BJ (cell line): ENCODE data around the gene TMEM140. TPM values are rescaled to one million over a fixed set of nuclear protein-coding genes. Genes with fewer than 3 reads are reported as not detected.

Experiments used
- CTCF ChIA-PET: fragments of 350-600 bp; formaldehyde crosslinking; extraction: SDS; loops from one replicate; lab custom pipeline; 2021; ENCODE audit warnings: antibody characterized with exemption, inconsistent platforms; lab: Yijun Ruan, JAX
- POLR2A ChIA-PET: fragments of 300-600 bp; sonication (Branson Sonifier 250); formaldehyde crosslinking; extraction: SDS; loops from one replicate; lab custom pipeline; 2021; ENCODE audit warnings: antibody characterized with exemption; lab: Charles Lee
- DNase-seq: peaks from one replicate; pipeline ENCODE4 v3.0.0-alpha.2; 2011; ENCODE audit warnings: low read depth
- H3K27me3 ChIP-seq: 2 replicates; pipeline ENCODE4 v1.6.0; 2011; ENCODE audit warnings: low read length; ENCODE audit not compliant: control insufficient read depth, insufficient read depth
- H3K36me3 ChIP-seq: 2 replicates; pipeline ENCODE4 v1.5.1; 2011; ENCODE audit warnings: low read length; ENCODE audit not compliant: control insufficient read depth, insufficient read depth
- H3K4me3 ChIP-seq: 2 replicates; pipeline ENCODE4 v1.5.1; 2011; ENCODE audit warnings: low read depth, mild to moderate bottlenecking, control low read depth, low read length
- polyA plus RNA-seq: library from polyadenylated mRNA; depleted of rRNA; stranded (reverse); fragments of >200 nt; gene quantifications from 2 replicates; pipeline ENCODE4 v1.2.3, GENCODE V29; 2011
- TF ChIP-seq, protein P1 (sequence below): IDR thresholded peaks from 2 replicates; pipeline ENCODE4 v1.5.1; 2011; ENCODE audit warnings: low read depth, mild to moderate bottlenecking, control low read depth, inconsistent platforms, low read length, moderate library complexity; ENCODE audit not compliant: insufficient read depth

TMEM140 gene
- polyA plus RNA-seq, 1 experiment: 5.5 TPM

GRCh38 chr7:135128931-135129330 is 18.9 kb upstream of the TMEM140 start:
- H3K36me3 ChIP-seq: no peaks in the 10 kb centered on the region
- POLR2A ChIA-PET: no interaction called here
- DNase-seq: no peak
- no peaks in the 10 kb centered on the region for H3K27me3 ChIP-seq
- TF ChIP-seq, protein P1, sequence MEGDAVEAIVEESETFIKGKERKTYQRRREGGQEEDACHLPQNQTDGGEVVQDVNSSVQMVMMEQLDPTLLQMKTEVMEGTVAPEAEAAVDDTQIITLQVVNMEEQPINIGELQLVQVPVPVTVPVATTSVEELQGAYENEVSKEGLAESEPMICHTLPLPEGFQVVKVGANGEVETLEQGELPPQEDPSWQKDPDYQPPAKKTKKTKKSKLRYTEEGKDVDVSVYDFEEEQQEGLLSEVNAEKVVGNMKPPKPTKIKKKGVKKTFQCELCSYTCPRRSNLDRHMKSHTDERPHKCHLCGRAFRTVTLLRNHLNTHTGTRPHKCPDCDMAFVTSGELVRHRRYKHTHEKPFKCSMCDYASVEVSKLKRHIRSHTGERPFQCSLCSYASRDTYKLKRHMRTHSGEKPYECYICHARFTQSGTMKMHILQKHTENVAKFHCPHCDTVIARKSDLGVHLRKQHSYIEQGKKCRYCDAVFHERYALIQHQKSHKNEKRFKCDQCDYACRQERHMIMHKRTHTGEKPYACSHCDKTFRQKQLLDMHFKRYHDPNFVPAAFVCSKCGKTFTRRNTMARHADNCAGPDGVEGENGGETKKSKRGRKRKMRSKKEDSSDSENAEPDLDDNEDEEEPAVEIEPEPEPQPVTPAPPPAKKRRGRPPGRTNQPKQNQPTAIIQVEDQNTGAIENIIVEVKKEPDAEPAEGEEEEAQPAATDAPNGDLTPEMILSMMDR: no peak
- CTCF ChIA-PET: interaction anchor here (1.0 kb wide), 1 partner anchor 40 kb away, joined by 3 read pairs; no protein-coding TSS in a partner anchor
- H3K4me3 ChIP-seq: no peak overlapping the region

GRCh38 chr7:135129579-135129978 is 18.3 kb upstream of the TMEM140 start:
- TF ChIP-seq, protein P1: no peak
- no peak for DNase-seq
- ChIA-PET POLR2A (no interaction called here), CTCF (no interaction called here)
- H3K27me3 ChIP-seq: no peaks in the 10 kb centered on the region
- H3K4me3 ChIP-seq: no peak overlapping the region
- no peaks in the 10 kb centered on the region for H3K36me3 ChIP-seq

DNA sequence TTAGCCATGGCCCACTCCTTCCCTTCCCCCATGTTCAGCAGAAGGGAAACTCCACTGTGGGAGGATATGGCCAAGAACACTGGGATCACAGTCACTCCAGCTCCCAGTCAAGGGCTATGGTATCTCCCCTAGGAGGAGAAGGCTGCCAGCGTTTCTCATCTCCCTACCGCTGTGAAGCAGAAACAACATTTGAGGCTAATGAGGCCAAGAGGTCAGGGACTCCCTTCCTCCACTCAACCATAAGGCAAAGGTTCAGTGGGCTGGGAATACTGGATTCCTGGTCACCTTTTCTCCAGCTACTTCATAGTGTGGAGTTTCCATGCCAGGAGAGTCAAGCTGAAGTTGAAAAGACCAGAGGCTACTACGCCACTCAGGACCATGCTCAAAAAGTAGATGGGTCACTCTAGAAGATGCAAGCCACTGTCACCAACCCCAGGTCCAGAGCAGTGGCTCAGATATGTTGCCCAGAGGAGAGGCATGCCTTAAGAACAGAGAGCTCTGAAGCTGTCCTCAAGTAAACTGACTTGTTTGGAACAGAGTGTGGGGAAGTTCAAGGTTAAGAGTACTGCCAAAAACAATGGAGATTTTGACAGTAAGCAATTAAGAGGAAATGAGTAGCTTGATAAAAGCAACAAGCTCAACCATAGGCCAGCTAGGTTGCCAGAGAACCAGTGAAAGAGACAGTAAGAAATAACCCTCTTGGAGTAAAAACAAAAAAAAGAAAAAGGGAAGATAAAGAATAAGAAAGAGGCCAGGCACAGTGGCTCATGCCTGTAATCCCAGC is 3.8 kb upstream of the TMEM140 start:
- TF ChIP-seq, protein P1: no peak
- ChIA-PET POLR2A (no interaction called here), CTCF (no interaction called here)
- Histone ChIP-seq H3K36me3 (no peaks in the 10 kb centered on the region), H3K4me3 (no peak overlapping the region), H3K27me3 (no peaks in the 10 kb centered on the region)
- no peak for DNase-seq

DNA sequence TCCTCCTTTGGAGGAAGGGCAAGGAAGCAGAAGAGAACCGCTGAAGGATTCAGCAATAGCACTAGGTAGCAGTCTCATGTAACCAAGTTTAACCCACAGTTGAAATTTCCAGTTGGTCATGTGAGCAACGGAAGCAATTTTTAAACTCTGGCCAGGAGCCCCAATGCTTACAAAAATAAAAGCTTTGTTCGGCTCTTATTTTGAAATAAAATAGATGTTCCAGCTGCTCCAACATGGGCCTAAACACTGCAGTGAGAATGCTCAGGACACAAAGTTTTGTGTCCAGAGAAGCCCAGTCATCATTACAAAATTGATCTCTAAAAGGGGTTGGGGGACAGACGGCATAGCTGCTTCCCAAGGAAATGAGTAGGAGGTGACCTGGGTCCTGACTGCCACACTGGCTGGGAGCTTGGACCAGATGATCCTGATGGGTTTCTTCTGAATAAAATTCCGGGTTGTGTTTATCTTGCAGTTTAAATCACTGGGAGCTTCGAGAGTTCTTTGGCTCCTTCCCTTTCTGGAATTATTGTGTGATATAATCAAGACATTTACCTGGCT is 452 bp upstream of the TMEM140 start:
- Histone ChIP-seq H3K4me3 (peak overlapping the region; percentile 29), H3K27me3 (no peaks in the 10 kb centered on the region), H3K36me3 (no peaks in the 10 kb centered on the region)
- DNase-seq: no peak
- POLR2A ChIA-PET: no interaction called here
- CTCF ChIA-PET: interaction anchor here (1.0 to 1.3 kb wide), 5 partner anchors 9 to 161 kb away, joined by 3 to 5 read pairs (median 4); partner anchors contain the start of gene AGBL3
- TF ChIP-seq, protein P1: no peak

DNA sequence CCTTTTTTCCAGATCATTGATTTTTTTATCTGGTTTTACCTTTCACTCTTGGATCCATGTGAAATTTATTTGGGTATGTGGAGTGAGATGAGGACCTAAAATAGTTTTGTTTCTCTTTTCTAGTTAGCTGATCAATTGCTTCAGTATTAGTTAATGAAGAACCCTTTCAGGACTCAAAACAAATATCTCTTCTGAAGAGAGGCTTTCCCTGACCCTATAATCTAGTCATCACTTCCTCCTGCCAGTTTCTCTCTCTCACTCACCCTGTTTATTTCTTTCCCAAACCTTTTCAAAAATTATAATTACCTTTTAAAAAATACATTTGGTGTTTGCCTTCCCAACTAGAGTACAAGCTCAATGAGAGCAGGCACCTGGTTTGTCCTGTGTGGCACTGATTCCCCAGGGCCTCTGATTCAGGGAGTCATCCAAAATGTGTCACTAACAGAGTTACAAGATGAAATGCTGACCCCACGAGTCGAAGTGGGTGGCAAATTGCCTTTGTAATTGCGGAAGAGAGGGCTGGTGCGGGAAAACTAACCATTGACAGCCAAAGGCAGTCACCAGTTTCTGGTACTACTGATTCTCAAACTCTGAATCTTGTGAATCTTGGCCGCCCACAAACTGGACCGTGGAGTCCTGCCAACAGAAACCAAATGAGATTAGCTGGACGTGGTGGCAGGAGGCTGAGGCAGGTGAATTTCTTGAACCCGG is 2.4 kb downstream of the TMEM140 start:
- DNase-seq: no peak
- no peaks in the 10 kb centered on the region for H3K36me3 ChIP-seq
- ChIA-PET POLR2A (no interaction called here), CTCF (no interaction called here)
- no peak overlapping the region for H3K4me3 ChIP-seq
- TF ChIP-seq, protein P1: no peak
- no peaks in the 10 kb centered on the region for H3K27me3 ChIP-seq
